Spleen (tissue), 7 donors: ENCODE measurements around the gene MSH3.

Experiments used
- POLR2A ChIP-seq, 3 donors: fragments of 450-650 bp; IDR thresholded peaks; one replicate each; pipeline ENCODE4 v1.5.1; 2017; ENCODE audit warnings: antibody characterized with exemption in 3 of 3, mild to moderate bottlenecking in 1 of 3
- POLR2AphosphoS5 ChIP-seq, 3 donors: sonication (generic); formaldehyde crosslinking; IDR thresholded peaks; one replicate each; pipeline ENCODE4 v1.5.1; 2017; ENCODE audit warnings: antibody characterized with exemption in 3 of 3
- TF ChIP-seq, protein P1 (sequence below), 11 experiments: fragments of 200-600 bp in 7 of 11; fragments of 450-650 bp in 4 of 11; sonication (generic) in 4 of 11; IDR thresholded peaks in 8 of 11; conservative IDR thresholded peaks in 3 of 11; 1 replicate in 7 of 11; 2 replicates in 4 of 11; pipeline versions ENCODE4 v1.4.0 to v1.8.0; 2016 to 2021; ENCODE audit warnings: antibody characterized with exemption in 11 of 11, inconsistent platforms in 4 of 11, mild to moderate bottlenecking in 1 of 11
- donor health status: DM: no; HTN: no; CAD: no; lungs with moderate emphysema.
- donor health status: DM: no; HTN: no; CAD: no.
- donor health status: DM: no; HTN: no; CAD: no.

DNA sequence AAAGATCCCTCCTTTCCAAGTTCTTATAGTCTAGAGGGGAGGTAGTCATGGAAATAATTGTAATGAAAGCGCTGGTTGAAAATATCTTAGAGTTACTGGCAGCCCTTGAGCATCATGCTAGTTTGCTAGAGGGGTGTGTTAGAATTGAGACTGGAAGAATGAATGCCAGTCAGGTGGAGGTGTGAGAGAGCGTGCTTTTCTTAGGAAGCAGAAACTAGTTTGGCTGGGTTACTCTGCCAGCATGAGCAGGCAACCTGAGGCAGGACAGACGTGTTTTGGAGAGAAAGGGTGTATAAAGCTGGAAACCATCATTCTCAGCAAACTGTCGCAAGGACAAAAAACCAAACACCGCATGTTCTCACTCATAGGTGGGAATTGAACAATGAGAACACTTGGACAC lies 43.9 kb downstream of the MSH3 start:
- TF ChIP-seq POLR2A (IDR thresholded peaks at IDR 0.05): no peak
- TF ChIP-seq, protein P1, sequence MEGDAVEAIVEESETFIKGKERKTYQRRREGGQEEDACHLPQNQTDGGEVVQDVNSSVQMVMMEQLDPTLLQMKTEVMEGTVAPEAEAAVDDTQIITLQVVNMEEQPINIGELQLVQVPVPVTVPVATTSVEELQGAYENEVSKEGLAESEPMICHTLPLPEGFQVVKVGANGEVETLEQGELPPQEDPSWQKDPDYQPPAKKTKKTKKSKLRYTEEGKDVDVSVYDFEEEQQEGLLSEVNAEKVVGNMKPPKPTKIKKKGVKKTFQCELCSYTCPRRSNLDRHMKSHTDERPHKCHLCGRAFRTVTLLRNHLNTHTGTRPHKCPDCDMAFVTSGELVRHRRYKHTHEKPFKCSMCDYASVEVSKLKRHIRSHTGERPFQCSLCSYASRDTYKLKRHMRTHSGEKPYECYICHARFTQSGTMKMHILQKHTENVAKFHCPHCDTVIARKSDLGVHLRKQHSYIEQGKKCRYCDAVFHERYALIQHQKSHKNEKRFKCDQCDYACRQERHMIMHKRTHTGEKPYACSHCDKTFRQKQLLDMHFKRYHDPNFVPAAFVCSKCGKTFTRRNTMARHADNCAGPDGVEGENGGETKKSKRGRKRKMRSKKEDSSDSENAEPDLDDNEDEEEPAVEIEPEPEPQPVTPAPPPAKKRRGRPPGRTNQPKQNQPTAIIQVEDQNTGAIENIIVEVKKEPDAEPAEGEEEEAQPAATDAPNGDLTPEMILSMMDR (IDR thresholded peaks at IDR 0.05 in 8 of 11, conservative IDR thresholded peaks at IDR 0.05 in 3 of 11): no peak
- TF ChIP-seq POLR2AphosphoS5 (IDR thresholded peaks at IDR 0.05): no peak
